ENCODE measurements around the gene GRHL1. TPM values are rescaled to one million over a fixed set of nuclear protein-coding genes. Genes with fewer than 3 reads are reported as not detected.

Gene GRHL1, protein sequence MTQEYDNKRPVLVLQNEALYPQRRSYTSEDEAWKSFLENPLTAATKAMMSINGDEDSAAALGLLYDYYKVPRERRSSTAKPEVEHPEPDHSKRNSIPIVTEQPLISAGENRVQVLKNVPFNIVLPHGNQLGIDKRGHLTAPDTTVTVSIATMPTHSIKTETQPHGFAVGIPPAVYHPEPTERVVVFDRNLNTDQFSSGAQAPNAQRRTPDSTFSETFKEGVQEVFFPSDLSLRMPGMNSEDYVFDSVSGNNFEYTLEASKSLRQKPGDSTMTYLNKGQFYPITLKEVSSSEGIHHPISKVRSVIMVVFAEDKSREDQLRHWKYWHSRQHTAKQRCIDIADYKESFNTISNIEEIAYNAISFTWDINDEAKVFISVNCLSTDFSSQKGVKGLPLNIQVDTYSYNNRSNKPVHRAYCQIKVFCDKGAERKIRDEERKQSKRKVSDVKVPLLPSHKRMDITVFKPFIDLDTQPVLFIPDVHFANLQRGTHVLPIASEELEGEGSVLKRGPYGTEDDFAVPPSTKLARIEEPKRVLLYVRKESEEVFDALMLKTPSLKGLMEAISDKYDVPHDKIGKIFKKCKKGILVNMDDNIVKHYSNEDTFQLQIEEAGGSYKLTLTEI
- 0.16 and 0.65 TPM in 2 replicates for total RNA-seq

DNA sequence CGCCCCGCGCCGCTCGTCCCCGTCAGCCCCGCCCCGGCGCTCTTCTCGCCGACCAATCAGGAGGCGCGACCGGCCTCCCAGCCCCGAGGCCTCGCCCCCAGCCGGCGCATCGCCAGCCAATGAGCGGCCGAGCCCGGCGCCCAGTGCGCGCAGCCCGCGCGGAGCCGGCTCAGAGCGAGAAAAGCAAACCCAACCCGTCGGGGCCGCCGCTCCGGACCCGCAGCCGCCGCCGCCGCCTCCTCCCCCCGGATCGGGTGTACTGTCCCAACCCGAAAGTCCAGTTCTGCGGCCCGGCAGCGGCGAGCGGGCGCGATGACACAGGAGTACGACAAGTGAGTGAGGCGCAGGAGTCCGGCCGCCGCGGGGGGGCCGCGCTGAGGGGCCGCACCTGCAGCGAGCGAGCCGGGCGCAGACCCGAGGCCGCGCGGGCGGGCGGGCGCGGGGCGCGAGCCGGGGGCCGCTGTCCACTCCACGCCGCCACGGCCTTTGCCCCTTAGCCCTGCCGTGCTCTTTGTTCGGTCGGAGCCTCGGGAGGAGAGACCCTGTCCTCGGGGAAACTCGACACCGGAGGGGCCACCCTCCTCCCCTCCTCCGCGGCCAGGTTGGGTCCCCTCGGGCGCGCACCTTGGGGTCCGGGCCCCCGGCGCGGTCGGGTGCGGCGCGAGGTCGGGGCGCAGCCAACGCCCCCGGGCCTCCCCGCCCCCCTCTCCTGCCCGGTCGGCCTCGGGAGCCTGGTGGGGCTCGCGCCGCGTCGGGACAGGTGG, at the start of gene GRHL1:
Gene GRHL1 (plus strand): TSS at position 172 of the 764 bp plus-strand sequence. CDS start 141 bp downstream, at position 313.

GRCh38 chr2:10043256-10043905, 91.9 kb downstream of the GRHL1 start, which contains the start of gene KLF11:
TSS of gene KLF11 (plus strand) at chr2:10043550. CDS start at chr2:10043717, 167 bp downstream.

Other genes with a start within 250 kb of the GRHL1 start
- 8.0 and 10.8 TPM in 2 replicates for gene TAF1B, start 108.2 kb upstream of the GRHL1 start, total RNA-seq
- 5.4 and 5.7 TPM in 2 replicates for gene KLF11, start 91.9 kb downstream of the GRHL1 start, total RNA-seq
- gene CYS1, start 128.7 kb downstream of the GRHL1 start, total RNA-seq: 0.39 TPM in 1 of 2 replicates, not detected in the other
- gene RRM2, start 171.0 kb downstream of the GRHL1 start, total RNA-seq: 22.0 and 60.6 TPM in 2 replicates

All from epithelial cell of alveolus of lung (primary cell).